Stimulated activated CD8-positive, alpha-beta memory T cell treated with anti-CD3 and anti-CD28 coated beads, Interleukin-12 subunit alpha, Interleukin-12 subunit beta, amount 100 ng/mL, for 4 hours (primary cell): ENCODE measurements around the gene RAC2.
"Not testable (repeated sequence)": the region's sequence is repeated elsewhere in the genome, so short reads cannot be mapped to it uniquely, and the experiment has no call there.

Source experiments
- DNase-seq: peaks from one replicate; pipeline ENCODE4 v3.0.0-alpha.2; 2020; ENCODE audit warnings: low read depth

RAC2 gene

DNA sequence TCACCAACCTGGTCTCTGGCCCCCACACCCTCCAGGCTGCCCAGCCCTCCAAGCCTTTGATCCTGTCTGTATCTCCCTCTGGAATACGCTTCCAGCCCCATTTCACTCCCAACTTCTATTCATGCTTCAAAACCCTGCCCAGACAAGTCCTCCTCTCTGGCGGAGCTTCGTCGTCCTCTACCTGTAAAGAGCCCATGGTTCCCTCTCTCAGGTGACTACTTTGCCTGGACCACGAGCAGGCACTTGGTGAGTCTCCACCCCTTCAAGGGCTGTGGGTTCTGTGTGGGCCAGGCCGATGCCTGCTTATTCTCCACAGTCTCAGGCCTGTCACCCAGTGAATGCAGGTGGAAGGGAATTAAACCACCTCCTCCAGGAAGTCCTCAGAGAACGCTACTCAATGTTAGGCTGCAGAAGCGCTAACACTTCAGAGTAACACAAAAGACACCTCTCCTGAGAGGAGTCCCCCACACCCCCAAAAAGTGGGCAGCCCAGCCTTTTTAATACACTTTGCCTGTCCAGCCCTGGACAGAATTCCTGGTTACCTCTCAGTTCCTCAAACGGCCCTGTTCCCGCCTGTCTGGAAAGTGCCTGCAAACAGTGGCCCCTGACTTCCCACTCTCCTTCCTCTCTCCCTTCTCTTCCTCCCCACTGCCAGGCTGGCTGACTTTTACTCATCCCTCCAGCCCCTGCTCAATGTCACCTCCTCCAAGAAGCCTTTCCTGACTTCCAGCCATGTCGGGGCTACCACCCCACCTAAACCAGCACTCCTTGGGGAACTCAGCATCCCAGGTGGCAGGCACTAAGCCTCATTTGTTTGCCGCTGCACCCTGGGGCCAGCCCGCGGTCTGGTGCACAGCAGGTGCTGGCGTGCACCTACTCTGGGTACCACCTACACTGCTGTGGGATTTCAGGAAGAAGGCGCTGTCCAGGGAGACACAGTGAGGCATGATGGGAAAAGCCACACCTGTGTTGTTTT, 9.0 kb downstream of the RAC2 start:
- DNase-seq = no peak

DNA sequence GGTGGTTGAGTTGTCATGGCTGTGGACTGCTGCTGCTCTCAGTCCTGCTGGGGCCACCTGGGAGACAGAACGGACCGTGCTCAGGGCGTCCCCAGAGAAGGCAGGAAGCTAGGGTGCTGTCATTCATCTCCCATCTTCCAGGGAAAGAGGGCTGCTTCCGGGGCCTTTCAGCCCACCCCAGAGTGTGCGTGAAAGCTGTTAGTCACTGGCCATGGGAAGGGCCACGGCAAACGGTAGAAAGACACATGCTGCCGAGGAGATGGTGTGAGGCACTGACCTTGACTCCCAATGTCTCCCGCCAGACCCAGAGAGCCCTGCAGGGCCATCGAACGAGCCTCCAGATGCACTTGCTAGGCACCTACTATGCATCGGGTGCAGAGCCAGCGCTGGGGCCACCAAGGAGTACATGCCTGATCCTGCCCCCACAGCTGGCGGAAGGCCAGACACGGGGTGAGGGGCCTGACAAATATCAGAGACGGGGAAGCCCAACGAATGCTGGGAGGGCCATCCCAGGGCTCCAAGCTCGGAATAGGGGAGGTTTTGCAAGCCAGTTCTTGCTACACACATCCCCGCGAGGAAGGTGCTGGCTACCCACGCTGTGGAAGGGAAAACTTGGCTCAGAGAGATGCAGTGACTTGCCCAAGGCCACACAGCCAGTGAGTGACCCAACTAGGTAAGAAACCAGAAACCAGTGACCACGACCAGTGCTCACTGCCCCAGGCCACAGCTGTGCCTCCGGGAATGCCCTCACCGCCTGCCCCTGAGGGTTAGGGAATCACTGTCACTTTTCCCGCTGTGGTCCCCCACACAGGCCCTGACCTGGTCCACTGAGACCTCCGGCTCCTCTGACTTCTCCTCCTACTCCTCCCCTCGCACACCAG, 10.1 kb downstream of the RAC2 start:
- DNase-seq = no peak

DNA sequence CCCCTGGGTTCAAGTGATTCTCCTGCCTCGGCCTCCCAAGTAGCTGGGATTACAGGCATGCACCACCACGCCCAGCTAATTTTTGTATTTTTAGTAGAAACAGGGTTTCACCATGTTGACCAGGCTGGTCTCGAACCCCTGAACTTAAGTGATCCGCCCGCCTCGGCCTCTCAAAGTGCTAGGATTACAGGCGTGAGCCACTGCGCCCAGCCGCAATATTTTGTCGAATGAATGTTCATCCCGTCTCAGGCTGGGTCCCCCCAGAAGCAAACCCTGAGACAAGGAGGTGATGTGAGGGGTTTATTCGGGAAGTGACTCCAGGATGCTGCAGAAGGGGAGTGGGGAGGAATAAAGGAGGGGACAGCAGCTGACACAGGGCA, 10.7 kb downstream of the RAC2 start:
- not testable (repeated sequence) for DNase-seq

DNA sequence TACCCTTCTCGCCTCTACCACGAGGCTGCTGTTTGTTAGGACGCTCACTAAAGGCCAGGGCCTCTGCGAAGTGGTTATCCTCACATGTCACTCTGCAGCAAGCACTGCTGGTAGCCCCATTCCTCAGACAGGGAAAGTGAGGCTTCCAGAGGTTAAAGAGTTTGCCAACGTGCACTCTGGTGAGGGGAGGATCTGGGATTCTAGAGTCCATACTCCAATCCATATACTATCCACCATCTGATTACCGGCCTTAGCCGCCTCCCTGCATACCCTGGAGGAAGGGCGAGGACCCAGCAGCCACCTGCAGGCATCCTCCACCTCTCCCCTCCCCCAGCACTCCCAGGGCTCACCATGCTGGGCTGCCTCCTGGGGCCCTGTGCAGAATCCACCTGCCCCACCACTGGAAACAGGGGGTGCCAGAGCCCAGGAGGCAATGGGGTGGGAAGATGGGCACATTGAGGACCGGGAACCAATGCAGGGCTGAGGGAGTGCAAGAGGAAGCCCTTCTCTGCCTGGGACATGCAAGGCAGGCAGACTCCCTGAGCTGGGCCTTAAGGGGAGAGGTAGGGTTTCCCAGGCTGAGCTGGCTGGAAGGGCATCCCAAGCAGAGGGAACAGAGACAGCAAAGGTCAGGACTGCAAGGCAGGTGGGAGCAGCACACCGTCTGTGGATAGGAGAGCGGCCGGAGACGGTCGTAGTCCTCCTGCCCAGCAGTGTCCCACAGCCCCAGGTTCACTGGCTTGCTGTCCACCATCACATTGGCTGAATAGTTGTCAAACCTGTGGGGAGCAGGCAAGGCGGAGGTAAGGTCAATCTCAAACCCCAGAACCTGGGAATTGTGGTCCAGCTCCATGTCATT, 11.7 kb downstream of the RAC2 start:
- DNase-seq = no peak

DNA sequence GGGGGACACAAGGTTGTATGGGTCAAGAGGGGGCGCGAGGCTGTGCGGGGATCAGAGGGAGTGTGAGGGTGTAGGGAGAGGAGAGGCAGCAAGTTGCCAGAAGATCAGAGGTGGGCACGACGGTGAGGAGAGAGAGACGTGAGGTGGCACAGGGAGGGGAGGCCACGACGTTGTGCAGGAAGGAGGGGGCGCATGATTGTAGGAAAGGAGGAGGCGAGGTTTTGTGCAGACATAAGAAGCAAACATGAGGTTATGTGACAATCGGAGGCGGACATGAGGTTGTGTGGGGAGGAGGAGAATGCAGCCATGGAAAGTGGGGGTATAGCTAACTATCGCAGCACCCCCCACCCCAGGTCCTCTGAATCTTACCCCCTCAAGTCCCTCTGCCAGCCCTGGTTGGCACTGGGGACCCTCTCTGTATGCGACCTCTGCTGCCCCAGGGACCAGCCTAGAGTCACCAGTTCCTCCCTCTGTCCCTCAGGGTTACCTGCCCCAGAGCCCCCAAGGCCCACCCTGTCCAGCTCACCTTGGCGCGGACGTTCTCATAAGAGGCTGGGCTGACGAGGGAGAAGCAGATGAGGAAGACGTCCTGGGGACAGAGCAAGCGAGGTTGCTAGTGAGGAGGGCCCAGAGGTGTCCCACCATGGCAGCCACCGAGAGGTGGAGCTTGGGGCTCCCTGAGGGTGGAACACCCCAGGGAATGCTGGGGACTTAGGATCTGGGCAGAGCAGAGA, 12.5 kb downstream of the RAC2 start:
- no peak for DNase-seq

DNA sequence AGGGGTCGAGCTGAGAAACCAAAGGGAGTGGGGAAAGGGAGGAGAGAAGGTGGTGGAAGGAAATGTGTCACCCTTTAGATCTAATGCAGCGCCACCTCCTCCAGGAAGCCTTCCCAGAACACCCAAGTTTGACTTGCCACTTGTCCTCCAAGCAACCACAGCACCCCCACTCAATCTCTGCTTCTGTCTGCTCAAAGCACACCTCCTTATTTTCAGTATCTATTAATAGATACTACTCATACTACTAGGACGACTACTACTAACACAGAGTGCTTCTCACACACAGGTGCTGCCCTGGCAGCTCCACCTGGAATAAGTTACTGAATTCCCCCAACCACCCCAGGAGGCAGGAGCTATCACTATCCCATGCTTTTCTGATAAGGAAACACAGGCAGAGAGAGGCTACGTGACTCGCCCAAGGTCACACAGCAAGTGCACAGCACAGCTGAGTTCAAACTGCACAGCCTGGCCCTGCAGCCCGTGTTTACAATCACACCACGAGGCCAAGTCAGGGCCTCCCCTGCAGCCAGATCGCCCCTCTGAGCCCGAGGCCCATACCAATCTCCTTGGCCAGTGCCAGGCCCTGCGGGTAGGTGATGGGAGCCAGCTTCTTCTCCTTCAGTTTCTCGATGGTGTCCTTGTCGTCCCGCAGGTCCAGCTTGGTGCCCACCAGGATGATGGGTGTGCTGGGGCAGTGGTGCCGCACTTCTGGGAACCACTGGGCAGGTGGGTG, 13.2 kb downstream of the RAC2 start:
- DNase-seq = no peak

DNA sequence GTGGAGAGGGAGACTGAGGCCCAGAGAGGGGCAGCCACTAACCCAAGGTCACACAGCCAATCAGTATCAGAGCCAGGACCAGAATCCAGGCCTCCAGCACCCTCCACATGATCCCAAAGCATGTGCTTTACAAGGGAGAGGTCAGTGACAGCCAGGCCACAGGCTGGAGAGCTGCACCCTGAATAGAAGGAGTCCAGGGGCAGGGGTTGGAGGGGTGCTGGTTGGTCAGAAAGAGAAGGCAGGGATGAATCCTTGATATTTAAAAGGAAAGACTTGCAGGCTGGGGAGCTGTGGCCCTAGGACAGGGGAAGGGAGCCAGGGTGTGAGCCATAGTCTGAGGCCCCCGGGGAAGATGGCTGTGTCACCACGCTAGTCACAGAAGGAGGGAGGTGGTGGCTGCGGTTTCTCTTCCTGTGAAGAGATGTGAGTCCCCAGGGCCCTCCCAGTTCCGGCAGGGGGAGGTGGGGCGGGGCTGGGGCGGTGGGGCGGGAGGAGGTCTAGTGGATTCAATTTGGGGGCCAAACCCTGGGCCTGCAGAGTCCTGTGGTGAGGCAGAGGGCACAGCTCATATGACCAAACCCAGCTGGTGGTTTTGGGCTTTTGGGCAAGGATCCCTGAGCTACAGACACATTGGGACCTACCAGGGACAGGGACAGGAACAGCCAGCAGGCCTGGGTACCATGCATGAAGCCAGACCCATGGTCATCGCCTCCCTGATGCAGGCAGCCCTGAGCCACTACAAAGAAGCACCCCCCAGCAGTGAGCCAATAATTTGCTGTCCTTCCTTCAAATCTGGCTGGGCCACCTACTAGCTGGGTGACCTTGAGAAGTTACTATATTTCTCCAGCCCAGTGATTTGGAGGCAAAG, 14.0 kb downstream of the RAC2 start:
- peak; percentile 83 for DNase-seq

DNA sequence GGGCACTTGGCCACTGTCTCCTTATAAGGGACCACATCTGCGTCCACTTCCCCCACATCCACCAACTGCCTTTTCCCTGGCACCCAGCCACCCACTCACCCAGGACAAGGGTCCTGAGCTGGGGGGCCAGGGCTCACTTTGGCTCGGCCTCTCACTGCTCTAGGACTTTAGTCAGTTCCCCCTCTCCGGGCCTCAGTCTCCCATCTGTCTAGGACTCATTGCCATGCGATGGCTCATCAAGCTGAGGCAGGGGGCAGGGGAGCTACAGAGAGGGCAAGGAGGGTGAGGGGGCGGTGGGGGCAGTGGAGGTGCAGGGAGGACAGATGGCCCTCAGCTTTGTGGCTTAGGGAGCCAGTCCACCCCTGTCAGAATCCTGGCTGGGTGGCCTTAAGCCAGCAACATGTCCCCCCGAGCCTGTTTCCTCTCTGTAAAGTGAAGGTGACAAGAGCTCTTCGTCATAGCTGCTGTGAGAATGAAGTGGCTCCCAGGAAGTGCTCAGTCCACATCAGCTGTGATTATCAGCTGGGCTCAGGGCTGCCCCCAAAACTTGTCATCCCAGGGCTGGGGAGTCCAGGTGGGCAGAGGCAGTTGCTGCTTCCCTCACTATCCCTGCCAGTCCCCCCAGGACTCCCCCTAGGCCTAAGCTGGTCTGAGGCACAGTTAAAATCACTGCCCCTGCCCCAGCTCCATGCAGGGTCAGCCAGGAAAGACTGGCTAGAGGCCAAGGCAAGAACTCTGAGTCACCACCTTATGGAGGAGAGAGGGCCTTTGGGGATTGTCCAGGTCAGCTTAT, 14.9 kb downstream of the RAC2 start:
- DNase-seq = no peak

DNA sequence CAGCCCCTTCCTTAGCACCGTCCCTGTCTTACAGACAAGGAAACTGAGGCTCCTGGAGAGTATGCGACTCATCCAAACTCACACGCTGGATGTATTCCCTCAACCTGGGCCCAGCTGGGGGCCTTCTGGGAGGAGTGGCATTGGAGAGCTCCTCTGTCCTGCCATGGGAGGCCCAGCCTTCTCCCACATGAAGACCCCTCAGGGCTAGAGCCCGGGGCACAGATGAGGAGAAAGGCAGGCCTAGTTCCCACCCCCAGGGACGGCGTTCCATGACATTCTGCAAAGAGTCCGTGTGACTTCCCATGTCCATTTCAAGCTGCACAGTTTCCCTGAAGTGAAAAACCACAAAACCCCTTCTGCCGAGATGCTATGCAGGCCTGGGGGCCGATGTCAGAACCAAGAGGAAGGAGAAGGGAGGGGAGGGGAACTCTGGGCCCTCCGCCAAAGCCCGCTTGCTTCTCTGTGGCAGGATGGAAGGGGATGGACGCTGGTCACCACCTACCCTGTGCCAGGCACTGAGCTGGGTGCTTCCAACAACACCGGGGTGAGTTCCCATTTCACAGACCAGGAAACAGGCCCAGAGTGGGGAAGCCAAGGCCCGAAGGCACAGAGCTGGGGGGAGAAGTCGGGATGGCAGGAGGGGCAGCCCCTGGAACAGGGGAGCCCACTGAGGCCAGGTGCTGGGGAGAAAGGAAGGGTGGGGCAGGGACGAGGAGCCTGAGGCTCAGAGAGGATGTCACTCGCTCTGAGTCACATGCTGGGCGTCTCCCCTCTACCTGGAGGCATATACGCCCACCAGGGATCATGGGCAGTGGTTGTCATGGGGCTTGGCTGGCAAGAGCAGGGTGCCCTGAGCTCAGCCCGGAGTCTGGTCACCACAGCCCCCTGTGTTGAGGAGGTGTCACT, 15.7 kb downstream of the RAC2 start:
- no peak for DNase-seq

DNA sequence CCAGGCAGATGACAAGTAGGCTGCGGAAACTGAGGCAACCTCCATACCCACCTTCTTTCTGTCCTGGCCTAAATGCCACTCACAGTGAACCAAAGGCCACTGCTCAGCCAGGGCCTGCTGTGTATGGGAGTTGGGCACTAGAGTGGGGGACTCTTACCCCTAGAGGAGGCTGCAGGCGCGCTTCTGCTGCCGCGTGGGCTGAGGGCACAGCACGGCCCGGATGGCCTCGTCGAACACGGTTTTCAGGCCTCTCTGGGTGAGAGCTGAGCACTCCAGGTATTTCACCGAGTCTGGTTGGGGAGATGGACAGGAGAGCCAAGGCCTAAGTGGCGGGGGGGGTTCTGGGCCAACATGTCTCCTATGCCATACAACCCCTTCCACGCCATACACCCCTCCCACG, 17.6 kb downstream of the RAC2 start:
- DNase-seq = no peak

DNA sequence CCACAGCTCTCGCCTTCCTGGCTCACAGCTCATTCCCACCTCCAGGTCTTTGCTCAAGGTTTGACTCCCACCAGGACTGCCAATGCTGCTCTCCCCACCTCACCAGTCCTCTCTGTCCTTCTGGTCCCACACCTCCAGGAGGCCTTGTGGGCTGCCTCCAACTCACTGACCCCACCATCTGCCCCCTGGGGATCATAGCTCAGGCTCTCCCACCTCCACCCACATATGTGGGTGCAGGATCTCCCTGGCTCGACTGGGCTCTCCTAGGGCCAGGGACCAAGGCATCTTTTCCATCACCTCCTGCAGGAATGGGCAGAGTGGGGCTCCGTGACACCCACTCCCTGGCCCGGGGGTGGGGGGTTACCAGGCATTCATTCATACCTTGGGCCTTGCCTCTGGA, 18.0 kb downstream of the RAC2 start:
- DNase-seq = no peak

DNA sequence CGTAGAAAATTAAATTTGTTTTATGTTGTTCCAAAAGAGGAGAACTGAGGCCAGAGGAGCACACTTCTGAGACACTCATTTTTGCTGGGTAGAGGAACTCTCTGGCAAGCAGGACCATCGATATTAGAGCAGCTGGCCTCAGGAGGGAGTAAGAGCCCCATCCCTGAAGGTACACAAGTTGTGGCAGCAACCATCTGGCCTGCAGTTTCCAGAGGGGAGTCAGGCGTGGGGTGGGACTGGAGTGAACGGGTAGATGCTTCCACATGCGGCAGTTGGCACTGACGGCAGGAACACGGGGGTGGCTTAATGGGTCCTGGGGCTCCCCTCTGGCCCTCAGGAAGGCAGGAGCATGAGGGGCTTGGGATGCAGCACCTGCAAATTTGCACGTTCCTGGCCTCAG, 18.6 kb downstream of the RAC2 start:
- DNase-seq = no peak

DNA sequence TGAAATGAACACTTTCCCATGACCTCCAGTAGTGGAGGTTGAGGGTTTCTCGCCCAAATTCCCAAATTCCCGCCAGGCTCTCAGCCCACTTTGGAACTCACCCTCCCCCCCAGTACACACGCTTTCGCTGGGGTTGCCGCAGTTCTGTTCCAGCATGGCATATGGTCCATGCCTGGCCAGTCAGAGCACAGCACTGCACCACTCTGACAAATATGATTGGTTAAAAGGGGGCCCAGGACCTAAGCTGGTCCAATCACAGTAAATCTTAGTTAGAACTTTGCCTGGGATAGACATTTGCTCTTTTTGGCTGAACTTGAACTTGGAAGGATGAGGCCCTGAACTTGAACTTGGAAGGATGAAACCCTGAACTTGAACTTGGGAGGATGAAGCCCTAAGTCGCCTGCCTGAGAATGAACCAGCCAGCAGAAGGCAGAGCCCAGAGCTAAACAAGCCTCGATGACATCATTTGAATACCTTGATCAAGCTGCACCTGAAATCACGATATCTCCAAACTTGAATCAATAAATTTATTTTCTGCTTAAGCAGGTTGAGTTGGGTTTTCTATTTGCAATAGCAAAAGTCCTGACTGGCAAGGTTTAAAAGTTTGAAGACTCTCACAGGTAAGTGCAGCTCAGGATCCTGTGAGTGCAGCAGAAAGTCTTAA, 19.2 kb downstream of the RAC2 start:
- no peak for DNase-seq

DNA sequence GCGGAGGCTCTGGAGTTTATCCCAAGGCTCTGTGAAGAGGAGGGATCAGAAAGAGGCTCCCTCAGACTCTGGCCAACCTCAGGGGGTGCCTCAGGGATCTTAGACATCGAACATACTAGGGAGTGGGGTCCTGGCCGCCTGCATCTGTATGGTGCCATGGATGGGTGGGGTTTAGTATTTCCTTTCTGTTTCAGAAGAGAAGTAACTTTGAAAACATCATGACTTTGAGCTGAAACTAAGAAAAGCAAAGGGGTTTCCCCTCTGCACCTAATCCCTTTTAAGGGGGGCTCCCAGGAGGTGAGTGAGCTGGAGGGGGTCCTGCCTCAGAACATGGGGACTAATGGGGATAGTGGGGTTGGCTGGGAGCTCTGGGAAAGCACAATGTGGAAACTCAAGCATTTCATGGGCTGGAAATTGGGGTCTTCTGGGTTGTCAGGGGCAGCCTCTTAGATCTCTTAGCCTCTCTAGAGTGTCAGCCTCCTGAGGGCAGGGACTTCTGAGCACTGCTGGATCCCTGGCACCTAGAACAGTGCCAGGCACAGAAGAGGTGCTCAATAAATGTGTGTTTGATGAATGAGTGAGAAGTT, 20.0 kb downstream of the RAC2 start:
- no peak for DNase-seq

DNA sequence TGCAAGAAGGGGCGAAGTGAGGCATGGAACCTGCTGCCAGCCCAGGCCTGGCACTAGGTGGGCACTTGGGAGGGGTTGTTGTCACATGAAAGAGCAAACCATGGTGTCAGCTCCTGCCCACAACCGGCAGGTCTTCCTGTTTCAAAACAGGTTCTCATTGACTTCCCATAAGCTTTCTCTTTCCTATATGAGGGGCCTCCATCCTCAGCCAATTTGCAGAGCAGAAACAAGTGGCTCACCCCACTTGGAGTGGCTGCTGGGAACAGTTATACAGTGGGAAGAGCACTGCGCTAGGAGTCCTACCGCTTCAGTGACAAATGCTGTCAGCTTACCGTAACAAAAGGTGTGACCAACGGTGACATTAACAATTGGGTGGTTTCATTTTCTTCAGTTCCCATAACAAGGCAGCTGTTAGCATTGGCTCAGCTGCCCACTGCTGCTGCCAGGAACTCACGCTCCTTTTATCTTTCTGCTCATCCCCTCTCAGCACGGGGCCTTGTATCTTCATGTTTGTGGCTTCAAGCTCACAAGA, 21.6 kb downstream of the RAC2 start:
- DNase-seq = no peak
